Right ventricle myocardium inferior (tissue), 1 donor: ENCODE measurements around the gene CFAP77. TPM values are rescaled to one million over a fixed set of nuclear protein-coding genes. Genes with fewer than 3 reads are reported as not detected.
A peak's percentile ranks its signal among the peaks of the same experiment; 100 is the strongest.

Experiments used
- ATAC-seq: fragments of 200-7000 bp; cut with Tn5 transposase; one replicate; pipeline ENCODE4 v1.9.1; 2020; ENCODE audit warnings: mild to moderate bottlenecking, moderate library complexity
- DNase-seq: peaks from one replicate; pipeline ENCODE4 v3.0.0; 2021; ENCODE audit errors: missing footprints
- intact Hi-C: fragments of 100-400 bp; cut with DNase I; formaldehyde crosslinking; loops from one replicate; pipeline ENCODE4 v1.11.0; 2022
- total RNA-seq: library from RNA; stranded (reverse); fragmentation: NEBNext Ultra II Directional; extraction: Animal tissue kit (Norgen Biotek cat#: 25700); gene quantifications from one replicate; pipeline ENCODE4 v1.2.1, GENCODE V29; 2021
- donor health status: DM: no; HTN: yes; CAD: no; lungs with severe emphysema.

CFAP77 gene
- total RNA-seq, 1 donor from 2014 or later = 2.9 TPM

GRCh38 chr9:132595319-132595718 is 185.3 kb downstream of the CFAP77 start:
- intact Hi-C loops = no loop called here
- DNase-seq (no peak), ATAC-seq (no peak)

- DNase-seq = no peak
- intact Hi-C loops = no loop called here
- no peak for ATAC-seq
These were observed 186.2 kb downstream of the CFAP77 start for GRCh38 chr9:132596200-132596599.

GRCh38 chr9:132597073-132597775 is 187.2 kb downstream of the CFAP77 start:
- ATAC-seq = peak; percentile 88
- DNase-seq = peak; percentile 85
- intact Hi-C loops = no loop called here

- ATAC-seq (peak; percentile 52), DNase-seq (no peak)
- intact Hi-C loops = no loop called here
These were observed 190.4 kb downstream of the CFAP77 start for GRCh38 chr9:132600326-132600984.

- DNase-seq = no peak
- intact Hi-C loops = no loop called here
- ATAC-seq = no peak
These were observed 192.2 kb downstream of the CFAP77 start for GRCh38 chr9:132602207-132602606.

GRCh38 chr9:132605387-132605786 is 195.4 kb downstream of the CFAP77 start:
- DNase-seq = no peak
- ATAC-seq = no peak
- intact Hi-C loops = no loop called here

GRCh38 chr9:132606066-132606465 is 196.1 kb downstream of the CFAP77 start:
- intact Hi-C loops = no loop called here
- DNase-seq (no peak), ATAC-seq (no peak)

- DNase-seq (no peak), ATAC-seq (no peak)
- intact Hi-C loops = no loop called here
These were observed 199.2 kb downstream of the CFAP77 start for GRCh38 chr9:132609184-132609583.

- ATAC-seq (no peak), DNase-seq (no peak)
- intact Hi-C loops = no loop called here
These were observed 199.8 kb downstream of the CFAP77 start for GRCh38 chr9:132609829-132610228.

- ATAC-seq = no peak
- no peak for DNase-seq
- intact Hi-C loops = no loop called here
These were observed 200.7 kb downstream of the CFAP77 start for GRCh38 chr9:132610661-132611060.

- no peak for ATAC-seq
- DNase-seq = no peak
- intact Hi-C loops = no loop called here
These were observed 204.3 kb downstream of the CFAP77 start for GRCh38 chr9:132614324-132614723.

- intact Hi-C loops = no loop called here
- no peak for DNase-seq
- no peak for ATAC-seq
These were observed 205.8 kb downstream of the CFAP77 start for GRCh38 chr9:132615774-132616173.

GRCh38 chr9:132616725-132617124 is 206.7 kb downstream of the CFAP77 start:
- no peak for DNase-seq
- no peak for ATAC-seq
- intact Hi-C loops = no loop called here

GRCh38 chr9:132622159-132622558 is 212.1 kb downstream of the CFAP77 start:
- DNase-seq (no peak), ATAC-seq (no peak)
- intact Hi-C loops = no loop called here

Other genes with a start within 250 kb of the CFAP77 start
- gene NTNG2, start 248.2 kb upstream of the CFAP77 start, total RNA-seq = 1.4 TPM
- 20.5 TPM for gene SETX, start 55.2 kb upstream of the CFAP77 start, total RNA-seq
- 17.2 TPM for gene TTF1, start 3.4 kb upstream of the CFAP77 start, total RNA-seq
- gene BARHL1, start 172.4 kb downstream of the CFAP77 start, total RNA-seq = not detected